Activated CD4-positive, alpha-beta memory T cell treated with anti-CD3 and anti-CD28 coated beads for 36 hours (primary cell): ENCODE measurements around the gene QSOX2. TPM values are rescaled to one million over a fixed set of nuclear protein-coding genes. Genes with fewer than 3 reads are reported as not detected.
A peak's percentile ranks its signal among the peaks of the same experiment; 100 is the strongest.

Source experiments
- CTCF ChIA-PET: fragments of 350-600 bp; sonication (Branson Sonifier 250); formaldehyde crosslinking; loops from one replicate; lab custom pipeline; 2021; ENCODE audit warnings: antibody characterized with exemption, inconsistent platforms; lab: Charles Lee
- POLR2A ChIA-PET: fragments of 350-600 bp; sonication (Branson Sonifier 250); formaldehyde crosslinking; loops from one replicate; lab custom pipeline; 2021; ENCODE audit warnings: antibody characterized with exemption; lab: Charles Lee
- DNase-seq: peaks from one replicate; pipeline ENCODE4 v3.0.0-alpha.2; 2020
- H3K27ac Mint-ChIP-seq: one replicate; pipeline ENCODE4 v1.8.0; 2021; ENCODE audit warnings: mixed read lengths
- H3K27me3 Mint-ChIP-seq: one replicate; pipeline ENCODE4 v1.8.0; 2021; ENCODE audit warnings: mixed read lengths
- H3K36me3 Mint-ChIP-seq: one replicate; pipeline ENCODE4 v1.8.0; 2021; ENCODE audit warnings: mixed read lengths
- H3K4me1 Mint-ChIP-seq: one replicate; pipeline ENCODE4 v1.8.0; 2021; ENCODE audit warnings: low read depth, mixed read lengths
- H3K4me3 Mint-ChIP-seq: one replicate; pipeline ENCODE4 v1.8.0; 2021; ENCODE audit warnings: mild to moderate bottlenecking, mixed read lengths
- H3K9me3 Mint-ChIP-seq: one replicate; pipeline ENCODE4 v1.8.0; 2021; ENCODE audit warnings: mixed read lengths
- intact Hi-C: fragments of 100-400 bp; cut with micrococcal nuclease; formaldehyde crosslinking; loops from one replicate; pipeline ENCODE4 v1.15.1; 2023
- total RNA-seq, 2 experiments: library from RNA; stranded (reverse); gene quantifications; one replicate each; pipeline ENCODE4 v1.2.3, GENCODE V29; 2021

QSOX2 gene
- total RNA-seq, 2 experiments from 2014 or later = 19.0 to 19.4 TPM

DNA sequence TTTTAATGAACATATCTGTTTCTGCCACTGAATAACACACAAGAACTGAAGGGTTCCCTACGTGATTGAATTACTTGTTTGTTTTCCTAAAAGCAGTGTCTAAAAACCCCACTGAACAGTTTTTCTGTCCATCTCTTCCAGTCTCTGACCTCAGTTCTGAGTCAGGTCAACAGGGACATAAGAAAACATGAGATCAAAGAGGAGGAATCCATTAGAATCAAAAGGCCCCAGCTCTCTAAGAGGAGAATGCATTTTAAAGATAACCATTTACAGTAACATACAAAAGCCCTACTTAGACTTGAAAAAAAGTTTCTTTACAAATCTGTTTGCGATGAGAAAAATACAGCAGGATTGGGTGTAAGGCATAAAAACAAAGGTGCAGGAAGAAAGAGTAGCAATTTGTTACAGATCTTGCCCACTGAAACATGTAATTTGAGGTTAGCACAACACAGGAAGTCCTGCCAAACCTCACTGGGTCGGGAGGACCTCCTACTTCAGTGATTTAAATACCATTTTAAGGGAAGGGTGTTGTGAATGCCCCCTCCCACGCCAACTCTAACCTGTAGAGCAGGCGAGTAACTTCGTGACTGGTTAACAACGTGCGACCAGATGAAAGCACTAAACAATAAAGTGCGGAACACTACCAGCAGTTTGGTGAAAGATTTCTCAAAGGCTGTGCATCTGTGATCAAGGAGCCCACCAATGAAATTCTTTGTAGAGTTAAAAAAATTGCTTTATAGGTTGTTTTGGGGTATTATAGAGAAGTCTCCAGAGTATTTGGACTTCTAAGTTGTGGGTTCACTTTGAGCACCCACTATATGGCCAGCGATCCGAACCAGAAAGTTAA, 1.3 kb downstream of the QSOX2 start:
- Mint-ChIP-seq H3K36me3 (no peaks in the 10 kb centered on the region), H3K9me3 (no peaks in the 10 kb centered on the region), H3K4me3 (peak overlapping the region; percentile 89), H3K27me3 (no peaks in the 10 kb centered on the region), H3K27ac (peak overlapping the region; percentile 92), H3K4me1 (peaks cover 35% of the 10 kb centered on the region)
- CTCF ChIA-PET = interaction anchor here (1.3 to 1.9 kb wide), 2 partner anchors 19 to 23 kb away, joined by 3 to 6 read pairs; no protein-coding TSS in a partner anchor
- POLR2A ChIA-PET = no interaction called here
- intact Hi-C loops = loop anchor here (1.0 to 10.0 kb wide), 6 partner anchors 12 to 1360 kb away; partner anchors contain the start of genes ARRDC1, NOTCH1, TMEM250 and UBAC1
- peak; percentile 86 for DNase-seq

DNA sequence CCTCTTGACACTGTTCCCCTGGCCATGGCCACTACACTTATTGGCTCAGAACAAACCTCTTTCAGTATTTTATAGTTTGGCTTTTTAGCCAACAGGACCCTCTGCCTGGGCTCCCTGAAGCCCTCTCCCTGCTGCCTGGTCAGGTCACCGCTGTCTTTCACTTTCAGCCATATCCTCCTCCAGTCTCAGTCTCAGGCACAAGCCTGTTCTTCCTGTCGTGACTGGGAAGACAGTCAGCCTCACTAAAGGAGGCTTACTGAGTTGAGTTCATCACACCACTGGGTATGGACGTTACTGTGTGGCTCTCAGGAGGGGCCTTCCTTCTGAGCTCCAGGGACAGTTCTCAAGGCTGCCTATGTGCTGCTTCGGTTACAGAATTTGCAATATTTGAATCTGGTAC, 2.0 kb downstream of the QSOX2 start:
- Mint-ChIP-seq H3K4me1 (peaks cover 35% of the 10 kb centered on the region), H3K27ac (peak overlapping the region; percentile 92), H3K9me3 (no peaks in the 10 kb centered on the region), H3K27me3 (no peaks in the 10 kb centered on the region), H3K4me3 (peak overlapping the region; percentile 89), H3K36me3 (no peaks in the 10 kb centered on the region)
- ChIA-PET POLR2A (no interaction called here), CTCF (interaction anchor here (1.9 kb wide), 1 partner anchor 24 kb away, joined by 6 read pairs; no protein-coding TSS in a partner anchor)
- intact Hi-C loops = loop anchor here (1.0 to 10.0 kb wide), 6 partner anchors 11 to 1361 kb away; partner anchors contain the start of genes ARRDC1, NOTCH1, TMEM250 and UBAC1
- DNase-seq = peak; percentile 28

DNA sequence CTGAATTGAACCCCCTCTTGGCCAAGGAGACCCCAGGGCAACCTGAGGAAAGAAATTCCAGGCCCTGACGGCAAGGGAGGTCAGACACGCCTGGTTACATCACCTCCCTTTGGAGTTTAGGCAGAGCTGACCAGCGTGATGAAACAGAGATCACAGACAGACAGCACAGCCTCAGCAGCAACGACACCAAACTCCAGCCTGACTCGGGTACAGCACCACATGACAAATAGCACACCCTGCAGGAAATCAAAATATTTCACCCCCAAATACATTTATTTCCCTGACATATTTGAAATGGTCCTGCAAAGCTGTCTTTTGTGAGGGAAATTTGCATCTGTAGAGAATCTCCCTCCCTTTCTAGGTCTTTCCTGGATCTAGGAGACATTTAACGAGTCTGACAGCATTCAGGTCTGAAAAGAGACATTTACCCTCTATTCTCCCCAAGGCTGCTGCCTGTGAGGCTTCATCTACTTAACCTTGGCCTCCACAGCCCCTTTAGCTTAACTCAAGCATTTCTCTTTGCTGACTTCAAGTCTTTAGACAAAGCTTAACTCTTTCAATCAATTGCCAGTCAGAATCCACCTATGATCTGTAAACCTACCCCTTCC, 2.6 kb downstream of the QSOX2 start:
- ChIA-PET CTCF (interaction anchor here (0.5 to 1.9 kb wide), 2 partner anchors 24 to 389 kb away, joined by 6 read pairs; no protein-coding TSS in a partner anchor), POLR2A (no interaction called here)
- Mint-ChIP-seq H3K27me3 (no peaks in the 10 kb centered on the region), H3K4me1 (peaks cover 35% of the 10 kb centered on the region), H3K4me3 (peak overlapping the region; percentile 89), H3K9me3 (no peaks in the 10 kb centered on the region), H3K27ac (peak overlapping the region; percentile 92), H3K36me3 (no peaks in the 10 kb centered on the region)
- intact Hi-C loops = loop anchor here (5.0 to 10.0 kb wide), 4 partner anchors 126 to 1362 kb away; partner anchors contain the start of genes ARRDC1, NOTCH1, TMEM250 and UBAC1
- DNase-seq = no peak

DNA sequence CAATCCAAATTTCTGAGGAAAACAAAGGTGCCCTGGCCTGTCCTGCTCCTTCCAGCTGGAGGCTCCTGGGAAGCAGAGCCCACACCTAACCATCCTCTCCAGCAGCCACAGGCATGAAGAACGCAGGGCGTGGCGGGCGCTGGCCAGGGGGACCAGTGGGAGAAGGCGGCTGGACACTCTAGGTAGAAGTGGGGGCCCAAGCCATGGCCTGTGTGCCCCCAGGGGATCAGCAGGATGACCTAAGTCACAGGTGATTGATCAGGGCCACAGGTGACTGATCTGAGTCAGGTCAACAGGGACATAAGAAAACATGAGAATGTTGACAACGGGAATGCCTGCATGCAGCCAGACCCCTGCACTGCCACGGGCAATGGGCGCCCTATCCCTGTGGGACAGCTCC, 3.4 kb downstream of the QSOX2 start:
- CTCF ChIA-PET = interaction anchor here (1.9 kb wide), 1 partner anchor 25 kb away, joined by 6 read pairs; no protein-coding TSS in a partner anchor
- DNase-seq = no peak
- intact Hi-C loops = loop anchor here (5.0 to 10.0 kb wide), 4 partner anchors 125 to 1363 kb away; partner anchors contain the start of genes ARRDC1, NOTCH1, TMEM250 and UBAC1
- Mint-ChIP-seq H3K27me3 (no peaks in the 10 kb centered on the region), H3K36me3 (no peaks in the 10 kb centered on the region), H3K4me1 (peaks cover 35% of the 10 kb centered on the region), H3K27ac (peak overlapping the region; percentile 18), H3K9me3 (no peaks in the 10 kb centered on the region), H3K4me3 (no peak overlapping the region)
- POLR2A ChIA-PET = no interaction called here

DNA sequence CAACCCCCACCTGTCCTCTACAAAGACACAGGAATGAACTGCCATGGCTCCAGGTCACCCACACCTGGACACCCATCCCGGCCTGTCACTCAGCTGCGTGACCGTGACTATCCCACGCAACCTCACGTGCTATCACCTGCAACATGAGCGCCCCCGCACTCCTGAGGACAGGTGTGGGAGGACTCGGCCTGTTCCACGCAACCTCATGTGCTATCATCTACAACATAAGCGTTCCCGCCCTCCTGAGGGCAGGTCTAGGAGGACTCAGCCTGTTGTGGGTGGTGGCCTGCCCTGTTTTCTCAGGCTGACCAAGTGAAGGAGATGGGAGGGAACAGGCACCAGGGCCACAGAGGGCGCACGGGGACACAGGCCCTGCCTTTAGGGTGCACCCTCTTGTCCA, 4.1 kb downstream of the QSOX2 start:
- POLR2A ChIA-PET = no interaction called here
- no peak overlapping the region for H3K4me3 Mint-ChIP-seq
- CTCF ChIA-PET = no interaction called here
- no peaks in the 10 kb centered on the region for H3K27me3 Mint-ChIP-seq
- no peak for DNase-seq
- no peak overlapping the region for H3K27ac Mint-ChIP-seq
- no peaks in the 10 kb centered on the region for H3K9me3 Mint-ChIP-seq
- H3K36me3 Mint-ChIP-seq = no peaks in the 10 kb centered on the region
- intact Hi-C loops = loop anchor here (5.0 to 10.0 kb wide), 4 partner anchors 124 to 1363 kb away; partner anchors contain the start of genes ARRDC1, NOTCH1, TMEM250 and UBAC1
- peaks cover 35% of the 10 kb centered on the region for H3K4me1 Mint-ChIP-seq

DNA sequence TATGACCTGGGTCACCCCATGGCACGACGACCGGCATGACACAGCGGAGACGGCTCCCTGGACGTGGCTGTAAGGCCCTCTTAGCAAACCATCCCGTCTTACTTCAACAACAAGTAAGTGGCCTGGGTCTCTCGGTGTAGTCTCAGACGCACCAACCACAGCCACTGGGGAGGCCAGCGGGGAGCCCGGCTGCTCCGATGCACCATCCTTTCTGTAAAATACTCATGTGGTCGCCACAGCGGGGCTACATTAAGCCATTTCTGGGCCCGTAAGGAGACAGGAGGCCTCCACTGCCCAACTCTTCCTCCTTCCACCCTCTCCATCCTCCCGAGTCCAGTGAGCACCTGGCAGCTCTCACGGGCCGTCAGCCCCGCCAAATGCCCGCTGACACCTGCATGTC, 4.7 kb downstream of the QSOX2 start:
- DNase-seq = no peak
- no peak overlapping the region for H3K27ac Mint-ChIP-seq
- no peaks in the 10 kb centered on the region for H3K27me3 Mint-ChIP-seq
- H3K4me1 Mint-ChIP-seq = peaks cover 33% of the 10 kb centered on the region
- no peak overlapping the region for H3K4me3 Mint-ChIP-seq
- ChIA-PET POLR2A (no interaction called here), CTCF (no interaction called here)
- peaks cover 2% of the 10 kb centered on the region for H3K36me3 Mint-ChIP-seq
- no peaks in the 10 kb centered on the region for H3K9me3 Mint-ChIP-seq
- intact Hi-C loops = loop anchor here (5.0 to 10.0 kb wide), 4 partner anchors 124 to 1364 kb away; partner anchors contain the start of genes ARRDC1, NOTCH1, TMEM250 and UBAC1

DNA sequence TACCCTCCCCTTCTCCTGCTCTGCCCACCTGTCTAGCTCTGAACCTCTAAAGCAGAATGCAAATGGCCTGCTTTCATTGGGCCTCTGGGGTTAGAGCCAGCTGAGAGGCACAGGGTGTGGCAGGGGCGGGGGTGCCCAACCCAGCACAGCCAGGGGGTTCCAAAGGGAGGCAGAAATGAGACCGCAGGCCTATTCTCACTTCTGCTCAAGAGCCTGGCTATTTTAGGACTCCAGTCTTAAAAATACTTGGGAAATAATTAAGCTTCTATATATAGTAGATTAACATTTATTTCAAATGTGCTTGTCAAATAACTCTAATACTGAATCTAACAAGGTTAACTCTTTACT, 5.7 kb downstream of the QSOX2 start:
- Mint-ChIP-seq H3K9me3 (no peaks in the 10 kb centered on the region), H3K36me3 (peaks cover 11% of the 10 kb centered on the region), H3K4me3 (no peak overlapping the region), H3K27me3 (no peaks in the 10 kb centered on the region), H3K4me1 (peaks cover 29% of the 10 kb centered on the region), H3K27ac (no peak overlapping the region)
- no peak for DNase-seq
- CTCF ChIA-PET = interaction anchor here (1.0 kb wide), 1 partner anchor 15 kb away, joined by 3 read pairs; no protein-coding TSS in a partner anchor
- POLR2A ChIA-PET = no interaction called here
- intact Hi-C loops = loop anchor here (5.0 to 10.0 kb wide), 4 partner anchors 123 to 1365 kb away; partner anchors contain the start of genes ARRDC1, NOTCH1, TMEM250 and UBAC1

DNA sequence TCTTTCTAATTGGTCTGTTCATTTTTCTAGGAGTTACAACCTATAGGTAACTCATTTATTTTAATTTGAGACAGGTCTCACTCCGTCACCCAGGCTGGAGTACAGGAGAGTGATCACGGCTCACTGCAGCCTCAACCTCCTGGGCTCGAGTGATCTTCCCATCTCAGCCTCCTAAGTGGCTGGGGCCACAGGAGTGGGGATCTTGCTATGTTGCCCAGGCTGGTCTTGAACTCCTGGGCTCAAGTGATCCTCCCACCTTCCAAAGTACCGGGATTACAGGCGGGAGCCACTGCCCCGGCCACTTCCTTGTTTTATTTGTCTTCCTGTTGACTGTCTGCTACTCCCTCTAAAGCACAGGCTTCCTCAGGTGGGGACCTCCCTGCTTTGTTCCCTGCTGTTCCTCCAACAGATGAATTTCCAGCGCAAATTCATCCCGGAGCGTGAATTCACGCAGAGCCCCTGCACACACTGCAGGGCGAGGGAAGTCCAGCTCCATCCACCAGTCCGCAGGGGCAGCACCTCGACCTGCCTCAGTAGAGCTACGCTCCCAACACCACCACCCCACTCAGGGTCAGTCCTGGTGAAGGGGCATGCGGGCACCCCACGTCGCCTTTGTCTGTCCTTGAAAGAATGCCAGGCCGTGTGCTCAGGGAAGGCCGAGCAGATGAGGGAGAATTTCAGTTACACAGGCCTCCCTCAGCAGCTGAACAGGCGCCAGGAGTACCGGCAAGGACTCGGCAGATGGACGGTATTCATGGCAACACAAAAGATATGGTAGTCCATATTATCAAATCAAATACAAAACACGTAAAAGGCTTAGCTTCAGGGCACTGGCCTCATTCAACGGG, 6.3 kb downstream of the QSOX2 start:
- Mint-ChIP-seq H3K36me3 (peaks cover 13% of the 10 kb centered on the region), H3K4me1 (peaks cover 23% of the 10 kb centered on the region), H3K4me3 (no peak overlapping the region), H3K27ac (no peak overlapping the region), H3K27me3 (no peaks in the 10 kb centered on the region), H3K9me3 (no peaks in the 10 kb centered on the region)
- ChIA-PET CTCF (interaction anchor here (1.0 kb wide), 1 partner anchor 14 kb away, joined by 3 read pairs; no protein-coding TSS in a partner anchor), POLR2A (no interaction called here)
- DNase-seq = no peak
- intact Hi-C loops = no loop called here

DNA sequence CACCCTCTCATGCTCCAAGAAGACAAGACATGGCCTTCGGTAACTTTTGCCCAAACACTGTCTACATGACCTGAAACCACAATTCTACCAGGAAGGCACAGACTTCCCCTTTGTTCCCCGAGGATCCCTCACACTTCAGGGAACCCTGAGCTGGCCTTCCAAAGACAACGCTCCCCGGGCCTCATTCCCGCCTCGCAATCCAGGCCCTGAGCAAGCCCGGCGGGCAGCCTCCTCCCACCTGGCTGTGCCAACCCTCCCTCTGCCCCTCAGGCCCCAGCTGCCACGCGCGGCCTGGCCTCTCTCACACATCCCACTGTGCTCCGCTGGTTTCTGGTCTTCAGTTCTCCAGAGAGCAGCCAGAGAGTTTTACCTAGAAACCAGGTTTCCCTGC, 7.3 kb downstream of the QSOX2 start:
- ChIA-PET CTCF (no interaction called here), POLR2A (no interaction called here)
- intact Hi-C loops = no loop called here
- DNase-seq = no peak
- Mint-ChIP-seq H3K4me3 (no peak overlapping the region), H3K27me3 (no peaks in the 10 kb centered on the region), H3K9me3 (no peaks in the 10 kb centered on the region), H3K36me3 (peaks cover 13% of the 10 kb centered on the region), H3K4me1 (peaks cover 17% of the 10 kb centered on the region), H3K27ac (no peak overlapping the region)

DNA sequence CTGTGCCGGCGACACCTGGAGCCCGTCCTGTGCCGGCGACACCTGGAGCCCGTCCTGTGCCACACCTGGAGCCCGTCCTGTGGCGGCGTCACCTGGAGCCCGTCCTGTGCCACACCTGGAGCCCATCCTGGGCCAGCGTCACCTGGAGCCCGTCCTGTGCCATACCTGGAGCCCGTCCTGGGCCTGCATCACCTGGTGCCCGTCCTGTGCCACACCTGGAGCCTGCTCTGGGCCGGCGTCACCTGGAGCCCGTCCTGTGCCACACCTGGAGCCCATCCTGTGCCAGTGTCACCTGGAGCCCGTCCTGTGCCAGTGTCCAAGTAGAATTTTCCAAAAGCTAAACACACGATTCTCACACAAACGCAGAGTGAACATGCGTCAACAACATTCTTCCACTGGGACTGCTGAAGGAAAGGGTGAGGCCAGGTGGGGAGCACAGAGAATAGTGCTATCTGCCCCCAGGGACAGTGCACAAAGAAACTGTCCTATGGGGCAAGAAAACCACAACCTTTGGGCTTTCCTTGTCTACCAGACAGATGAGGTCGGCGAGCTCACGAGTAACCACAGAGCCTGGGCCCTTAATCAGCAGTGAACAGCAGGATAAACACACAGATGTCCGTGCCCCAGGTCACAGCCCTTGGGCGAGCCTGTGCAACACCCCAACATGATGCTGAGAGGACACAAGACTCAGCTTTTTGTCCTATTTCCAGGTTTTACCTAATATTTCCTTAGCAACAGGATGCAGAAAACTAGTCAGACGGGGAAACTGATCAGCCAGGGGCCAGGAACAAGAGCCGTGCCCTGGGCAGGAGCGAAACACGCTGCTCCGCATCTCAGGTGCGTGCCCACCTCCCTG, 7.9 kb downstream of the QSOX2 start:
- CTCF ChIA-PET = no interaction called here
- Mint-ChIP-seq H3K27me3 (no peaks in the 10 kb centered on the region), H3K27ac (no peak overlapping the region), H3K4me3 (no peak overlapping the region), H3K36me3 (peaks cover 13% of the 10 kb centered on the region), H3K9me3 (no peaks in the 10 kb centered on the region), H3K4me1 (peaks cover 13% of the 10 kb centered on the region)
- POLR2A ChIA-PET = no interaction called here
- no peak for DNase-seq
- intact Hi-C loops = no loop called here
